Prostate gland (tissue), 2 donors: ENCODE data around the gene BARX1.

Experiments
- CTCF ChIP-seq, 4 experiments: fragments of 200-600 bp in 2 of 4; fragments of 450-650 bp in 2 of 4; sonication (generic) in 2 of 4; IDR thresholded peaks; 1 replicate in 3 of 4; 2 replicates in 1 of 4; pipeline ENCODE4 v1.5.1; 2016 to 2019; ENCODE audit warnings: antibody characterized with exemption in 4 of 4, mild to moderate bottlenecking in 2 of 4, moderate library complexity in 2 of 4
- POLR2A ChIP-seq: fragments of 450-650 bp; IDR thresholded peaks from one replicate; pipeline ENCODE4 v1.6.1; 2016; ENCODE audit warnings: antibody characterized with exemption, mild to moderate bottlenecking
- POLR2AphosphoS5 ChIP-seq: sonication (generic); formaldehyde crosslinking; IDR thresholded peaks from one replicate; pipeline ENCODE4 v1.6.1; 2017; ENCODE audit warnings: antibody characterized with exemption

- TF ChIP-seq CTCF (IDR thresholded peaks at IDR 0.05) (no peak), POLR2AphosphoS5 (no peak), POLR2A (no peak)
These were observed 19.0 kb upstream of the BARX1 start for GRCh38 chr9:93974151-93974550.
